Duodenal mucosa (tissue), 2 donors: ENCODE results near the gene PGM2.

ENCODE experiments used
- H3K27ac ChIP-seq: one replicate; pipeline ENCODE4 v1.7.0; 2013; ENCODE audit warnings: low read depth, low read length
- H3K27me3 ChIP-seq, 2 donors: one replicate each; pipeline ENCODE4 v1.7.0; 2013; ENCODE audit warnings: low read length in 2 of 2, control low read depth in 1 of 2; ENCODE audit not compliant: insufficient read depth in 2 of 2, control insufficient read depth in 1 of 2
- H3K36me3 ChIP-seq, 2 donors: one replicate each; pipeline ENCODE4 v1.7.0; 2013; ENCODE audit warnings: low read length in 2 of 2, control low read depth in 1 of 2; ENCODE audit not compliant: insufficient read depth in 2 of 2, control insufficient read depth in 1 of 2
- H3K4me1 ChIP-seq, 2 donors: one replicate each; pipeline ENCODE4 v1.7.0; 2013; ENCODE audit warnings: low read length in 2 of 2, control low read depth in 1 of 2; ENCODE audit not compliant: insufficient read depth in 2 of 2, control insufficient read depth in 1 of 2
- H3K4me3 ChIP-seq, 2 donors: one replicate each; pipeline ENCODE4 v1.7.0; 2013; ENCODE audit warnings: low read length in 2 of 2, low read depth in 1 of 2
- H3K9ac ChIP-seq, 2 donors: one replicate each; pipeline ENCODE4 v1.7.0; 2013; ENCODE audit warnings: low read length in 2 of 2, low read depth in 1 of 2
- H3K9me3 ChIP-seq, 2 donors: one replicate each; pipeline ENCODE4 v1.7.0; 2013; ENCODE audit warnings: low read length in 2 of 2, control low read depth in 1 of 2; ENCODE audit not compliant: control insufficient read depth in 1 of 2

PGM2 gene

DNA sequence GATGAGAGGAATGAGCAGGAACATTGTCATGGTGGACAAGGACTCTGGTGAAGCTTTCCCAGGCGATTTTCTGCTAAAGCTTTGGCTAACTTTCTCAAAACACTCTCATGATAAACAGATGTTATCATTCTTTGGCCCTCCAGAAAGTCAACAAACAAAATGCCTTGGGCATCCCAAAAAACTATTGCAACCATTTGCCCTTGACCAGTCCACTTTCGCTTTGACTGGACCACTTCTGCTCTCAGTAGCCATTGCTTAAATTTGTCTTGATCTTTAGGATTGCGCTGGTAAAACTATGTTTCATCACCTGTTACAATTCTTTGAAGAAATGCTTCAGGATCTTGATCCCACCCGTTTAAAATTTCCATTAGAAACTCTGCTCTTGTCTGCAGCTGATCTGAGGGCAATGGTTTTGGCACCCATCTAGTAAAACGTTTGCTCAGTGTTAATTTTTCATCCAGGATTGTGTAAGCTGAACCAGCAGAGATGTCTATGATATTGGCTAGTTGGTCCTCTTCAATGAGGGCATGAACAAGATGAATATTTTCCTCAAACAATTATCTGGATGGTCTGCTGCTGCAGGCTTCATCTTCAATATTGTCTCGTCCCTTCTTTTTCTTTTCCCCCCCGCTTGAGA is 79.2 kb downstream of the PGM2 start:
- H3K27ac ChIP-seq: no peak overlapping the region
- no peak overlapping the region for H3K4me3 ChIP-seq
- no peaks in the 10 kb centered on the region for H3K36me3 ChIP-seq
- H3K9me3 ChIP-seq: no peaks in the 10 kb centered on the region
- no peak overlapping the region for H3K9ac ChIP-seq
- H3K27me3 ChIP-seq: no peaks in the 10 kb centered on the region
- peaks cover 0 to 5% of the 10 kb centered on the region in 2 donors for H3K4me1 ChIP-seq

GRCh38 chr4:37908488-37909331 is 82.2 kb downstream of the PGM2 start:
- Histone ChIP-seq H3K9ac (no peak overlapping the region), H3K4me3 (no peak overlapping the region), H3K27ac (no peak overlapping the region), H3K27me3 (no peaks in the 10 kb centered on the region), H3K36me3 (no peaks in the 10 kb centered on the region), H3K4me1 (no peaks in the 10 kb centered on the region), H3K9me3 (no peaks in the 10 kb centered on the region)

GRCh38 chr4:37909332-37910090 is 83.0 kb downstream of the PGM2 start:
- Histone ChIP-seq H3K36me3 (no peaks in the 10 kb centered on the region), H3K27me3 (no peaks in the 10 kb centered on the region), H3K4me1 (no peaks in the 10 kb centered on the region), H3K4me3 (no peak overlapping the region), H3K9ac (no peak overlapping the region), H3K27ac (no peak overlapping the region), H3K9me3 (no peaks in the 10 kb centered on the region)

DNA sequence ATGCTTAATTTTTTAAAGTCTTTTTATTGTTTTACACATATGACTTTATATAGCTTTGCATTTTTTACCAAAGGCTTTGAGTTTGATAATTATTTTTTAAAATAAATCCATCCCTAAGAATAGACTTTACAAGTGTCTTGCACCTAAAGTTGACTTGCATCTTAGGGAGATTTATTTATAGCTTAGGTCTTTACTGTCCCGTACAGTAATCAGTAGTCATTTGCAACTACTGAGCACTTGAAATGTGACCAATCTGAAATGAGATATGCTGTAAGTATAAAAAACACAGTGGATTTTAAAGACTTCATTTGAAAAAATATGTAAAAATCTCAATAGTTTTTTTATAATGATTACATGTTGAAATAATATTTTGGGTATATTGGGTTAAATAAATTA is 83.6 kb downstream of the PGM2 start:
- Histone ChIP-seq H3K9ac (no peak overlapping the region), H3K27me3 (no peaks in the 10 kb centered on the region), H3K4me1 (no peaks in the 10 kb centered on the region), H3K4me3 (no peak overlapping the region), H3K27ac (no peak overlapping the region), H3K9me3 (no peaks in the 10 kb centered on the region), H3K36me3 (no peaks in the 10 kb centered on the region)
